Lower lobe of right lung (tissue), 2 donors: Measurements from ENCODE around the gene CCDC38. TPM values are rescaled to one million over a fixed set of nuclear protein-coding genes. Genes with fewer than 3 reads are reported as not detected.

Source experiments
- ATAC-seq, 2 donors: fragments of 200-7000 bp; cut with Tn5 transposase; one replicate each; pipeline ENCODE4 v1.9.1; 2020 to 2022; ENCODE audit warnings: mild to moderate bottlenecking in 2 of 2, moderate library complexity in 2 of 2
- DNase-seq: peaks from one replicate; pipeline ENCODE4 v3.0.0-alpha.2; 2020
- H3K27ac ChIP-seq: fragments of 200-600 bp; one replicate; pipeline ENCODE4 v1.8.0; 2022
- H3K27me3 ChIP-seq: fragments of 200-600 bp; one replicate; pipeline ENCODE4 v1.8.0; 2022; ENCODE audit warnings: low read depth
- H3K36me3 ChIP-seq: fragments of 200-600 bp; one replicate; pipeline ENCODE4 v1.8.0; 2022; ENCODE audit warnings: mild to moderate bottlenecking
- H3K4me1 ChIP-seq: fragments of 200-600 bp; one replicate; pipeline ENCODE4 v1.8.0; 2022
- H3K4me3 ChIP-seq: fragments of 200-600 bp; one replicate; pipeline ENCODE4 v1.8.0; 2022; ENCODE audit warnings: mild to moderate bottlenecking
- H3K9me3 ChIP-seq: fragments of 200-600 bp; one replicate; pipeline ENCODE4 v1.8.0; 2022
- intact Hi-C: fragments of 100-400 bp; cut with DNase I; formaldehyde crosslinking; loops from one replicate; pipeline ENCODE4 v1.11.0; 2022
- total RNA-seq: library from RNA; stranded (reverse); fragmentation: NEBNext Ultra II Directional; extraction: Animal tissue kit (Norgen Biotek cat#: 25700); gene quantifications from one replicate; pipeline ENCODE4 v1.2.1, GENCODE V29; 2021
- TF ChIP-seq, protein P1 (sequence below): fragments of 200-600 bp; IDR thresholded peaks from one replicate; pipeline ENCODE4 v1.8.0; 2022; ENCODE audit warnings: antibody characterized with exemption, mild to moderate bottlenecking
- donor health status: DM: no; HTN: yes; CAD: no; lungs with severe emphysema.

Gene CCDC38
- total RNA-seq, 1 donor from 2014 or later = 0.24 TPM

DNA sequence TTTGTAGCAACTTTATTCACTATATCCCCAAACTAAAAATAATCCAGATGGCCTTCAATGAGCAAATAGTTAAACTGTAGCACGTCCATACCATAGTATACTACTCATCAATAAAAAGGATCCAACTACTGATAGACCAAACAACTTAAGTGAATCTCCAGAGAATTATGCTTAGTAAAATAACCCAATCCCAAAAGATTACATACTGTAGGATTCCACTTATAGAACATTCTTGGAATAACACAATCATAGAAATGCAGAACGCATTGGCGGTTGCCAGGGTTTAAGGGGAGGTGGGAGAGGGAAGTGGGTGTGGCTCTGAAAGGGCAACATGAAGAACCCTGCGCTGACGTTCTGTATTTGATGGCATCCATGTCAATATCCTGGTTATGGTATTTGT lies 55.1 kb downstream of the CCDC38 start:
- intact Hi-C loops = no loop called here
- no peak overlapping the region for H3K27ac ChIP-seq
- TF ChIP-seq, protein P1, sequence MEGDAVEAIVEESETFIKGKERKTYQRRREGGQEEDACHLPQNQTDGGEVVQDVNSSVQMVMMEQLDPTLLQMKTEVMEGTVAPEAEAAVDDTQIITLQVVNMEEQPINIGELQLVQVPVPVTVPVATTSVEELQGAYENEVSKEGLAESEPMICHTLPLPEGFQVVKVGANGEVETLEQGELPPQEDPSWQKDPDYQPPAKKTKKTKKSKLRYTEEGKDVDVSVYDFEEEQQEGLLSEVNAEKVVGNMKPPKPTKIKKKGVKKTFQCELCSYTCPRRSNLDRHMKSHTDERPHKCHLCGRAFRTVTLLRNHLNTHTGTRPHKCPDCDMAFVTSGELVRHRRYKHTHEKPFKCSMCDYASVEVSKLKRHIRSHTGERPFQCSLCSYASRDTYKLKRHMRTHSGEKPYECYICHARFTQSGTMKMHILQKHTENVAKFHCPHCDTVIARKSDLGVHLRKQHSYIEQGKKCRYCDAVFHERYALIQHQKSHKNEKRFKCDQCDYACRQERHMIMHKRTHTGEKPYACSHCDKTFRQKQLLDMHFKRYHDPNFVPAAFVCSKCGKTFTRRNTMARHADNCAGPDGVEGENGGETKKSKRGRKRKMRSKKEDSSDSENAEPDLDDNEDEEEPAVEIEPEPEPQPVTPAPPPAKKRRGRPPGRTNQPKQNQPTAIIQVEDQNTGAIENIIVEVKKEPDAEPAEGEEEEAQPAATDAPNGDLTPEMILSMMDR = no peak
- DNase-seq (no peak), ATAC-seq (no peak)
- H3K9me3 ChIP-seq = peaks cover 8% of the 10 kb centered on the region
- H3K36me3 ChIP-seq = no peaks in the 10 kb centered on the region
- no peak overlapping the region for H3K4me3 ChIP-seq
- no peaks in the 10 kb centered on the region for H3K4me1 ChIP-seq
- no peaks in the 10 kb centered on the region for H3K27me3 ChIP-seq

DNA sequence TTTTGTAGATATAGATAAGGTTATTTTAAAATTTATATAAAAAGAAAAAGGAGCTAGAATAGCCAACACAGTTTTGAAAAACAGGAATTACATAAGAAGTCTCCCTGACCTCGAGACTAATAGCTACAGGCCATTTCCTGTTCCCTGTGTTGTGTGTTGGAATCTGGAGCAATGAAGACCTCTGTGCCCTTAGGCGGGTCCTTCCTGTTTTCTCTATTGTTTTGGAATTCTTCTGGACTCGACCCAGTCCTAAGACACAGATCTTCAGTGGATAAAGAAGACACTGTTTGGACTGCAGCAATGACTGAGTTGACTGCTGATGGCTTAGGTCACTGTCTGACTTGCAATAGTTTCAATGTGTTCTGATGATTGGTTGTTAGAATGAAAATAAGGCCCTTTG lies 57.4 kb downstream of the CCDC38 start:
- Histone ChIP-seq H3K27ac (peak overlapping the region; percentile 13), H3K27me3 (no peaks in the 10 kb centered on the region), H3K9me3 (peaks cover 8% of the 10 kb centered on the region), H3K36me3 (no peaks in the 10 kb centered on the region), H3K4me1 (no peaks in the 10 kb centered on the region), H3K4me3 (no peak overlapping the region)
- no peak for DNase-seq
- intact Hi-C loops = no loop called here
- ATAC-seq = peak; percentile 16 to 37
- TF ChIP-seq, protein P1 = no peak

DNA sequence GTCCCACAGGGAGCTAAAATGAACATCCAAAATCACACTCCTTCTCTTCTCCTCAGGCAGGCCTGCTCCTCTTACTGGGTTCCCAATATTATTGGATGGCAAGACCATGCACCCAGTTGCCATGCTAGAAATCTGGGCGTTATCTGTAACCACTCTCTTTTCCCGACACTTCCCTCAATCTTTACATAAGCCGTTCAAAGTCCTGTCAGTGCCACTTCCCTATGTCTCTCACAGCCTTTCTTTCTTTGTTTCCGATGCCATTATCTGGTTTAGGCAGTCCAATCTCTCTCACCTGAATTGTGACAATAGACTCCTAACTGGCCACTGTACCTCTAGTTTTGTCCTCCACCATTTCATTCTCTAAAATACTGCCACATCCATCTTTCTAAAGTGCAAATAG lies 59.5 kb downstream of the CCDC38 start:
- H3K36me3 ChIP-seq = no peaks in the 10 kb centered on the region
- DNase-seq (no peak), ATAC-seq (no peak)
- H3K27ac ChIP-seq = no peak overlapping the region
- intact Hi-C loops = no loop called here
- H3K27me3 ChIP-seq = no peaks in the 10 kb centered on the region
- TF ChIP-seq, protein P1 = no peak
- peaks cover 8% of the 10 kb centered on the region for H3K9me3 ChIP-seq
- H3K4me1 ChIP-seq = no peaks in the 10 kb centered on the region
- H3K4me3 ChIP-seq = no peak overlapping the region

DNA sequence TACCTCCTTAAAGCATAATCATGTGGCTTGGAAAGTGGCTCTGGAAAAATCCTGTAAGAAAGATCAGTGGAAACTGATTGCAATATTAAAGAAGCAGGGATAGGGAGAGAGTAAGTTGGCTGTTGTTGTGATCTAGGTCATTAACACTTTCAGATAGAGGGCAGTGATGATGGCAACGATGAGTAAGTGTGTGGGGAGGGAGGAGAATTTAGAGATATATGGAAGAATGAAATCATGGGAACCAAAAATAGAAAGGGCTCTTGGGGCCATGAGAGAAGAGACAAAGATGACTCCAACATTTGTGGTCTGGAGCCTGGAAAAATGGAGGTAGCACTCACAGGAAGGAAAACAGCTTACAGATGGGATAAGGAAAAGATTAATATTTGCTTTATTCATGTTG lies 60.3 kb downstream of the CCDC38 start:
- no peaks in the 10 kb centered on the region for H3K27me3 ChIP-seq
- H3K4me3 ChIP-seq = no peak overlapping the region
- no peak for DNase-seq
- no peaks in the 10 kb centered on the region for H3K36me3 ChIP-seq
- H3K4me1 ChIP-seq = no peaks in the 10 kb centered on the region
- peaks cover 8% of the 10 kb centered on the region for H3K9me3 ChIP-seq
- ATAC-seq = no peak
- TF ChIP-seq, protein P1 = no peak
- H3K27ac ChIP-seq = no peak overlapping the region
- intact Hi-C loops = no loop called here

DNA sequence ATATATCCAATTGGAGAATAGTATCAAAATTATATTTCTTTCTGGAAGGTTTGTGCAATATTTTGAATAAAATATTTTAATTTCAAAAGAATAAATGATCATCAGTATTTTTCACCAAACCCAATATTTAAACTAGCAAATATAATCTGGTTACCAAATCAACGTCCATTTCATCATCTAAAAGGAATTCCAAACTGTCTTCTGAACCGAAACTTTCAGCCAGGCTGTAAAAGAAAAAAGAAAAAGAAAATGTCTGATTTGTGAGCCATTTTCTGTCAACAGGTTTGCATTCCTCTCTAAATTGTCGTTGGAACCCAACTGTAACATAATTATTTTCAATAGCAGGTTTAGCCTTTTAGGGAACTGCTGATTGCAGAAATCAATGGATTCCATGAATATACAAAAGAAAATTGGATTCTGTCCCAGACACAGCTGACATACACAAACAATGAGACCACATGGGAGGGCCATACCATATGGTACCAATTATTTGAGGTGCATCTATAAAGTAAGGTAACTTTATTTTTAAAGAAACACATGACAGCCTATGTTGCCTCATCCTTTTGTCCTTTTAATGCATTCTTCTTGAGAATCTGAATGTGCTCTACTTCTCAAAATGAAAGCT lies 61.0 kb downstream of the CCDC38 start:
- Histone ChIP-seq H3K4me1 (no peaks in the 10 kb centered on the region), H3K4me3 (no peak overlapping the region), H3K27me3 (no peaks in the 10 kb centered on the region), H3K27ac (no peak overlapping the region), H3K36me3 (no peaks in the 10 kb centered on the region), H3K9me3 (peaks cover 8% of the 10 kb centered on the region)
- TF ChIP-seq, protein P1 = no peak
- intact Hi-C loops = no loop called here
- DNase-seq (no peak), ATAC-seq (no peak)
